ENCODE data around the gene PCDHGB6. TPM values are rescaled to one million over a fixed set of nuclear protein-coding genes. Genes with fewer than 3 reads are reported as not detected.

Gene PCDHGB6
- total and polyA plus RNA-seq, 2 experiments from 2014 or later = 2.8 to 8.1 TPM

DNA sequence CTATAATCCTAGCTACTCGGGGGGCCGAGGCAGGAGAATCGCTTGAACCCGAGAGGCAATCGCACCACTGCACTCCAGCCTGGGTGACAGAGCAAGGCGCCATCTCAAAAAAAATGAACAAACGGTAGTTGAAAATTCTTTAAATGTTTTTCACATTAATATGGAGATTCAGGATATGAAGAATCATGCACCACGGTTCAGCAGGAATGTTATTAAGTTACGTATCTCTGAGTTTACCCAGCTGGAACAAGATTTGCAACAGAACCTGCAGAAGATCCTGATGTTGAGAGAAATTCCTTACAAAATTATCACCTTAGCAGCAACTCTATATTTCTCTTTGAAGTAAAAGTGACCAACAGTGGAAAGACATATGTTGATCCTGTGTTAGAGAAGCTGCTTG is 32.5 kb downstream of the PCDHGB6 start (continued):
- TF ChIP-seq ZNF331 (CRISPR knock-in tag; IDR thresholded peaks at IDR 0.05; ENCODE audit: low read depth) (no peak), POLR2AphosphoS5 (IDR thresholded peaks at IDR 0.05; ENCODE audit: low read depth) (no peak), EZH2 (IDR thresholded peaks at IDR 0.05; ENCODE audit: low read depth, unreplicated experiment) (no peak)
- TF ChIP-seq, protein P1, sequence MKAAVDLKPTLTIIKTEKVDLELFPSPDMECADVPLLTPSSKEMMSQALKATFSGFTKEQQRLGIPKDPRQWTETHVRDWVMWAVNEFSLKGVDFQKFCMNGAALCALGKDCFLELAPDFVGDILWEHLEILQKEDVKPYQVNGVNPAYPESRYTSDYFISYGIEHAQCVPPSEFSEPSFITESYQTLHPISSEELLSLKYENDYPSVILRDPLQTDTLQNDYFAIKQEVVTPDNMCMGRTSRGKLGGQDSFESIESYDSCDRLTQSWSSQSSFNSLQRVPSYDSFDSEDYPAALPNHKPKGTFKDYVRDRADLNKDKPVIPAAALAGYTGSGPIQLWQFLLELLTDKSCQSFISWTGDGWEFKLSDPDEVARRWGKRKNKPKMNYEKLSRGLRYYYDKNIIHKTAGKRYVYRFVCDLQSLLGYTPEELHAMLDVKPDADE (IDR thresholded peaks at IDR 0.05) = no peak
- TF ChIP-seq, protein P2, sequence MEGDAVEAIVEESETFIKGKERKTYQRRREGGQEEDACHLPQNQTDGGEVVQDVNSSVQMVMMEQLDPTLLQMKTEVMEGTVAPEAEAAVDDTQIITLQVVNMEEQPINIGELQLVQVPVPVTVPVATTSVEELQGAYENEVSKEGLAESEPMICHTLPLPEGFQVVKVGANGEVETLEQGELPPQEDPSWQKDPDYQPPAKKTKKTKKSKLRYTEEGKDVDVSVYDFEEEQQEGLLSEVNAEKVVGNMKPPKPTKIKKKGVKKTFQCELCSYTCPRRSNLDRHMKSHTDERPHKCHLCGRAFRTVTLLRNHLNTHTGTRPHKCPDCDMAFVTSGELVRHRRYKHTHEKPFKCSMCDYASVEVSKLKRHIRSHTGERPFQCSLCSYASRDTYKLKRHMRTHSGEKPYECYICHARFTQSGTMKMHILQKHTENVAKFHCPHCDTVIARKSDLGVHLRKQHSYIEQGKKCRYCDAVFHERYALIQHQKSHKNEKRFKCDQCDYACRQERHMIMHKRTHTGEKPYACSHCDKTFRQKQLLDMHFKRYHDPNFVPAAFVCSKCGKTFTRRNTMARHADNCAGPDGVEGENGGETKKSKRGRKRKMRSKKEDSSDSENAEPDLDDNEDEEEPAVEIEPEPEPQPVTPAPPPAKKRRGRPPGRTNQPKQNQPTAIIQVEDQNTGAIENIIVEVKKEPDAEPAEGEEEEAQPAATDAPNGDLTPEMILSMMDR (conservative IDR thresholded peaks at IDR 0.05; ENCODE audit: low read depth in 2 of 2) = no peak

DNA sequence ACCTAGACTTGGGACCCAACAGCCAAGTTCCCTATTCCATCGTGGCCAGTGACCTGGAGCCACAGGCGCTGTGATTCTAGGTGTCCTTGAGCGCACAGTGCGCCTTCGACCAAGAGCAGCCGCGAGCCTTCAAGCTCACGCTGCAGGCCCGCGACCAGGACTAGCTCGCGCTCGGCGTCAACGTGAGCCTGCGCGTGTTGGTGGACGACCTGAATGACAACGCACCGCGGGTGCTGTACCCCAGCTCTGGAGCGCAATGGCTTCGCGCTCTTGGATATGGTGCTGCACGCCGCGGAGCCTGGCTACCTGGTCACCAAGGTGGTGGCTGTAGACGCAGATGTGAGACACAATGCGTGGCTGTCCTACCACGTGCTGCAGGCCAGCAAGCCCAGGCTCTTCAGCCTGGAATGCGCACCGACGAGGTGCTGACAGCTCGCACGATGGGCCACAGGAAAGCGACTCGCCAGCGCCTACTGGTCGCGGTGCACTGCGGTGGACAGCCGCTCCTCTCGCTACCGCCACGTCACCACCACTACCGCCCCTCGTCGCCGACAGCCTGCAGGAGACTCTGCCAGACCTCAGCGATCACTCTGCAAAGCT is 33.9 kb downstream of the PCDHGB6 start:
- TF ChIP-seq EZH2 (IDR thresholded peaks at IDR 0.05; ENCODE audit: low read depth, unreplicated experiment) (no peak), ZNF331 (CRISPR knock-in tag; IDR thresholded peaks at IDR 0.05; ENCODE audit: low read depth) (no peak)
- TF ChIP-seq, protein P1 (IDR thresholded peaks at IDR 0.05) = no peak
- Histone ChIP-seq H3F3A (replicated peaks; ENCODE audit: low read depth) (no peaks in the 10 kb centered on the region), H3K9me2 (ENCODE audit: insufficient read depth) (no peaks in the 10 kb centered on the region), H2AFZ (no peak overlapping the region), H3K27me3 (ENCODE audit: insufficient read depth) (no peaks in the 10 kb centered on the region), H3K27ac (ENCODE audit: low read depth) (no peak overlapping the region), H3K36me3 (ENCODE audit: insufficient read depth) (no peaks in the 10 kb centered on the region), H4K20me1 (replicated peaks; ENCODE audit: insufficient read depth) (no peaks in the 10 kb centered on the region; the same call in 1 of the 2 replicates), H3K4me1 (ENCODE audit: insufficient read depth) (peaks cover 10% of the 10 kb centered on the region), H3K4me2 (no peak overlapping the region), H3K79me2 (replicated peaks; ENCODE audit: insufficient read depth) (no peaks in the 10 kb centered on the region), H3K4me3 (no peak overlapping the region)
- no peak overlapping the region for H3K4me3 Mint-ChIP-seq
- H3K27me3 Mint-ChIP-seq (ENCODE audit: insufficient read depth, low read depth, poor library complexity) = no peaks in the 10 kb centered on the region
- H3K4me1 Mint-ChIP-seq = peaks cover 9% of the 10 kb centered on the region
- H3K36me3 Mint-ChIP-seq (ENCODE audit: low read depth) = peaks cover 14% of the 10 kb centered on the region
- H3K27ac Mint-ChIP-seq = no peak overlapping the region
- ATAC-seq = no peak
- DNase-seq (ENCODE audit: low spot score) = no peak
- H3K9me3 Mint-ChIP-seq = peaks cover 12% of the 10 kb centered on the region; the same call in 1 of the 3 replicates

Other genes with a start within 250 kb of the PCDHGB6 start
Only the 30 nearest of the 37 such genes appear.
- gene PCDHB10, start 215.7 kb upstream of the PCDHGB6 start, total RNA-seq (2014; rRNA removed; shearing (Covaris generic)) = 0.89 and 2.7 TPM in 2 replicates
- gene PCDHB10, start 215.7 kb upstream of the PCDHGB6 start, polyA plus RNA-seq (2016; fragmentation: Nextera tagmentation; extraction: Ambion mirVana) = 1.6 and 1.7 TPM in 2 replicates
- 0.47 and 1.3 TPM in 2 replicates for gene PCDHB11, start 208.4 kb upstream of the PCDHGB6 start, total RNA-seq (2014; rRNA removed; shearing (Covaris generic))
- 0.19 and 0.33 TPM in 2 replicates for gene PCDHB11, start 208.4 kb upstream of the PCDHGB6 start, polyA plus RNA-seq (2016; fragmentation: Nextera tagmentation; extraction: Ambion mirVana)
- gene PCDHB12, start 199.3 kb upstream of the PCDHGB6 start, total RNA-seq (2014; rRNA removed; shearing (Covaris generic)) = 3.7 and 4.3 TPM in 2 replicates
- gene PCDHB12, start 199.3 kb upstream of the PCDHGB6 start, polyA plus RNA-seq (2016; fragmentation: Nextera tagmentation; extraction: Ambion mirVana) = 0.80 and 1.3 TPM in 2 replicates
- gene PCDHB13, start 194.1 kb upstream of the PCDHGB6 start, total RNA-seq (2014; rRNA removed; shearing (Covaris generic)) = 2.4 and 3.5 TPM in 2 replicates
- gene PCDHB13, start 194.1 kb upstream of the PCDHGB6 start, polyA plus RNA-seq (2016; fragmentation: Nextera tagmentation; extraction: Ambion mirVana) = 0.87 and 1.1 TPM in 2 replicates
- 3.2 and 4.1 TPM in 2 replicates for gene PCDHB14, start 184.7 kb upstream of the PCDHGB6 start, total RNA-seq (2014; rRNA removed; shearing (Covaris generic))
- gene PCDHB14, start 184.7 kb upstream of the PCDHGB6 start, polyA plus RNA-seq (2016; fragmentation: Nextera tagmentation; extraction: Ambion mirVana) = 0.71 and 0.83 TPM in 2 replicates
- 8.0 and 12.1 TPM in 2 replicates for gene PCDHB15, start 162.6 kb upstream of the PCDHGB6 start, total RNA-seq (2014; rRNA removed; shearing (Covaris generic))
- 4.9 and 6.1 TPM in 2 replicates for gene PCDHB15, start 162.6 kb upstream of the PCDHGB6 start, polyA plus RNA-seq (2016; fragmentation: Nextera tagmentation; extraction: Ambion mirVana)
- gene SLC25A2, start 104.0 kb upstream of the PCDHGB6 start, total RNA-seq (2014; rRNA removed; shearing (Covaris generic)) = not detected in 2 replicates
- not detected in 2 replicates for gene SLC25A2, start 104.0 kb upstream of the PCDHGB6 start, polyA plus RNA-seq (2016; fragmentation: Nextera tagmentation; extraction: Ambion mirVana)
- gene TAF7, start 87.2 kb upstream of the PCDHGB6 start, total RNA-seq (2014; rRNA removed; shearing (Covaris generic)) = 92.0 and 107 TPM in 2 replicates
- gene TAF7, start 87.2 kb upstream of the PCDHGB6 start, polyA plus RNA-seq (2016; fragmentation: Nextera tagmentation; extraction: Ambion mirVana) = 187 and 217 TPM in 2 replicates
- gene PCDHGA1, start 77.5 kb upstream of the PCDHGB6 start, total RNA-seq (2014; rRNA removed; shearing (Covaris generic)) = 1.7 and 2.2 TPM in 2 replicates
- gene PCDHGA1, start 77.5 kb upstream of the PCDHGB6 start, polyA plus RNA-seq (2016; fragmentation: Nextera tagmentation; extraction: Ambion mirVana) = 0.07 and 0.39 TPM in 2 replicates
- gene PCDHGA2, start 69.3 kb upstream of the PCDHGB6 start, total RNA-seq (2014; rRNA removed; shearing (Covaris generic)) = 0.82 and 1.0 TPM in 2 replicates
- 0.17 and 0.45 TPM in 2 replicates for gene PCDHGA2, start 69.3 kb upstream of the PCDHGB6 start, polyA plus RNA-seq (2016; fragmentation: Nextera tagmentation; extraction: Ambion mirVana)
- 0.90 and 1.2 TPM in 2 replicates for gene PCDHGA3, start 64.2 kb upstream of the PCDHGB6 start, total RNA-seq (2014; rRNA removed; shearing (Covaris generic))
- 0.28 and 0.63 TPM in 2 replicates for gene PCDHGA3, start 64.2 kb upstream of the PCDHGB6 start, polyA plus RNA-seq (2016; fragmentation: Nextera tagmentation; extraction: Ambion mirVana)
- gene PCDHGB1, start 57.9 kb upstream of the PCDHGB6 start, total RNA-seq (2014; rRNA removed; shearing (Covaris generic)) = 8.9 and 9.1 TPM in 2 replicates
- gene PCDHGB1, start 57.9 kb upstream of the PCDHGB6 start, polyA plus RNA-seq (2016; fragmentation: Nextera tagmentation; extraction: Ambion mirVana) = 0.52 and 0.74 TPM in 2 replicates
- 4.2 and 7.2 TPM in 2 replicates for gene PCDHGA4, start 53.0 kb upstream of the PCDHGB6 start, total RNA-seq (2014; rRNA removed; shearing (Covaris generic))
- 0.33 and 0.99 TPM in 2 replicates for gene PCDHGA4, start 53.0 kb upstream of the PCDHGB6 start, polyA plus RNA-seq (2016; fragmentation: Nextera tagmentation; extraction: Ambion mirVana)
- gene PCDHGB2, start 48.0 kb upstream of the PCDHGB6 start, total RNA-seq (2014; rRNA removed; shearing (Covaris generic)) = 5.0 and 5.8 TPM in 2 replicates
- gene PCDHGB2, start 48.0 kb upstream of the PCDHGB6 start, polyA plus RNA-seq (2016; fragmentation: Nextera tagmentation; extraction: Ambion mirVana) = 0.87 and 1.2 TPM in 2 replicates
- gene PCDHGA5, start 43.9 kb upstream of the PCDHGB6 start, total RNA-seq (2014; rRNA removed; shearing (Covaris generic)) = 2.9 and 3.1 TPM in 2 replicates
- 0.49 and 0.55 TPM in 2 replicates for gene PCDHGA5, start 43.9 kb upstream of the PCDHGB6 start, polyA plus RNA-seq (2016; fragmentation: Nextera tagmentation; extraction: Ambion mirVana)
- 4.8 and 5.8 TPM in 2 replicates for gene PCDHGB3, start 37.8 kb upstream of the PCDHGB6 start, total RNA-seq (2014; rRNA removed; shearing (Covaris generic))
- gene PCDHGB3, start 37.8 kb upstream of the PCDHGB6 start, polyA plus RNA-seq (2016; fragmentation: Nextera tagmentation; extraction: Ambion mirVana) = 0.24 and 0.26 TPM in 2 replicates
- 4.5 and 4.8 TPM in 2 replicates for gene PCDHGA6, start 34.1 kb upstream of the PCDHGB6 start, total RNA-seq (2014; rRNA removed; shearing (Covaris generic))
- gene PCDHGA6, start 34.1 kb upstream of the PCDHGB6 start, polyA plus RNA-seq (2016; fragmentation: Nextera tagmentation; extraction: Ambion mirVana) = 0.99 and 1.2 TPM in 2 replicates
- 2.9 and 4.4 TPM in 2 replicates for gene PCDHGA7, start 25.3 kb upstream of the PCDHGB6 start, total RNA-seq (2014; rRNA removed; shearing (Covaris generic))
- 0.44 and 0.50 TPM in 2 replicates for gene PCDHGA7, start 25.3 kb upstream of the PCDHGB6 start, polyA plus RNA-seq (2016; fragmentation: Nextera tagmentation; extraction: Ambion mirVana)
- gene PCDHGB4, start 20.3 kb upstream of the PCDHGB6 start, total RNA-seq (2014; rRNA removed; shearing (Covaris generic)) = 13.0 and 16.6 TPM in 2 replicates
- 3.0 and 3.5 TPM in 2 replicates for gene PCDHGB4, start 20.3 kb upstream of the PCDHGB6 start, polyA plus RNA-seq (2016; fragmentation: Nextera tagmentation; extraction: Ambion mirVana)
- gene PCDHGA8, start 15.4 kb upstream of the PCDHGB6 start, total RNA-seq (2014; rRNA removed; shearing (Covaris generic)) = 4.6 and 5.3 TPM in 2 replicates
- 0.70 and 1.1 TPM in 2 replicates for gene PCDHGA8, start 15.4 kb upstream of the PCDHGB6 start, polyA plus RNA-seq (2016; fragmentation: Nextera tagmentation; extraction: Ambion mirVana)
- gene PCDHGB5, start 10.1 kb upstream of the PCDHGB6 start, total RNA-seq (2014; rRNA removed; shearing (Covaris generic)) = 15.7 and 18.5 TPM in 2 replicates
- 1.7 and 2.5 TPM in 2 replicates for gene PCDHGB5, start 10.1 kb upstream of the PCDHGB6 start, polyA plus RNA-seq (2016; fragmentation: Nextera tagmentation; extraction: Ambion mirVana)
- 5.5 and 7.8 TPM in 2 replicates for gene PCDHGA9, start 5.2 kb upstream of the PCDHGB6 start, total RNA-seq (2014; rRNA removed; shearing (Covaris generic))
- gene PCDHGA9, start 5.2 kb upstream of the PCDHGB6 start, polyA plus RNA-seq (2016; fragmentation: Nextera tagmentation; extraction: Ambion mirVana) = 0.50 and 0.54 TPM in 2 replicates
- 3.4 and 6.5 TPM in 2 replicates for gene PCDHGA10, start 5.0 kb downstream of the PCDHGB6 start, total RNA-seq (2014; rRNA removed; shearing (Covaris generic))
- gene PCDHGA10, start 5.0 kb downstream of the PCDHGB6 start, polyA plus RNA-seq (2016; fragmentation: Nextera tagmentation; extraction: Ambion mirVana) = 1.6 and 2.1 TPM in 2 replicates
- 5.8 and 11.7 TPM in 2 replicates for gene PCDHGB7, start 9.7 kb downstream of the PCDHGB6 start, total RNA-seq (2014; rRNA removed; shearing (Covaris generic))
- 0.94 and 1.4 TPM in 2 replicates for gene PCDHGB7, start 9.7 kb downstream of the PCDHGB6 start, polyA plus RNA-seq (2016; fragmentation: Nextera tagmentation; extraction: Ambion mirVana)
- gene PCDHGA11, start 13.0 kb downstream of the PCDHGB6 start, total RNA-seq (2014; rRNA removed; shearing (Covaris generic)) = 8.9 and 10.7 TPM in 2 replicates
- gene PCDHGA11, start 13.0 kb downstream of the PCDHGB6 start, polyA plus RNA-seq (2016; fragmentation: Nextera tagmentation; extraction: Ambion mirVana) = 2.3 and 3.0 TPM in 2 replicates
- 3.3 and 3.5 TPM in 2 replicates for gene PCDHGA12, start 22.5 kb downstream of the PCDHGB6 start, total RNA-seq (2014; rRNA removed; shearing (Covaris generic))
- gene PCDHGA12, start 22.5 kb downstream of the PCDHGB6 start, polyA plus RNA-seq (2016; fragmentation: Nextera tagmentation; extraction: Ambion mirVana) = 0.68 TPM in 2 replicates
- gene PCDHGC3, start 67.9 kb downstream of the PCDHGB6 start, total RNA-seq (2014; rRNA removed; shearing (Covaris generic)) = 12.9 and 13.3 TPM in 2 replicates
- 13.8 and 14.4 TPM in 2 replicates for gene PCDHGC3, start 67.9 kb downstream of the PCDHGB6 start, polyA plus RNA-seq (2016; fragmentation: Nextera tagmentation; extraction: Ambion mirVana)
- gene PCDHGC4, start 77.0 kb downstream of the PCDHGB6 start, total RNA-seq (2014; rRNA removed; shearing (Covaris generic)) = 2.3 and 3.0 TPM in 2 replicates
- 0.31 TPM in 1 of 2 replicates, not detected in the other for gene PCDHGC4, start 77.0 kb downstream of the PCDHGB6 start, polyA plus RNA-seq (2016; fragmentation: Nextera tagmentation; extraction: Ambion mirVana)
- gene PCDHGC5, start 81.1 kb downstream of the PCDHGB6 start, total RNA-seq (2014; rRNA removed; shearing (Covaris generic)) = 0.54 and 1.5 TPM in 2 replicates
- 0.16 TPM in 1 of 2 replicates, not detected in the other for gene PCDHGC5, start 81.1 kb downstream of the PCDHGB6 start, polyA plus RNA-seq (2016; fragmentation: Nextera tagmentation; extraction: Ambion mirVana)
- 97.0 and 104 TPM in 2 replicates for gene DIAPH1, start 211.0 kb downstream of the PCDHGB6 start, total RNA-seq (2014; rRNA removed; shearing (Covaris generic))
- 42.9 and 43.5 TPM in 2 replicates for gene DIAPH1, start 211.0 kb downstream of the PCDHGB6 start, polyA plus RNA-seq (2016; fragmentation: Nextera tagmentation; extraction: Ambion mirVana)

Data from GM23338 (cell line).